ENCODE data around the gene BCAR3. TPM values are rescaled to one million over a fixed set of nuclear protein-coding genes. Genes with fewer than 3 reads are reported as not detected.
"Not testable (repeated sequence)": the region's sequence is repeated elsewhere in the genome, so short reads cannot be mapped to it uniquely, and the experiment has no call there.

The BCAR3 gene
- total RNA-seq, 2 experiments from 2014 or later, result 0.96 to 1.3 TPM

DNA sequence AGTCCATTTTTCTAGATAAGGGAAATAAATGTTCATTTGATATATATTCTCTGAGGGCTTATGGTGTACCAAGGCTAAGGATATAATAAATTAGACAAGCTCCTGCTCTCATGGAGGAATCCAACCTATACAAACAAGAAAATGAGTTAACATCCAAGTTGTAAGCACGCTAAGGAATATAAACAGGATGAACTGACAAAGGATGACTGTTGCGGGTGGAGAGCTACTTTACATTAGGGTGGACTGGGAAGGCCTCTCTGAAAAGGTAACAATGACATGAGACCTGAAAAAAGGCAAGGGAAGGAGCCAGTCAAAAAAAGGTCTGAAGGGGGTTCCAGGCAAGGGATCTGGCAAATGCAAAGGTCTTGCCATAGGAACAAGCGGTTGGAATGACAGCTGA lies 3.1 kb downstream of the BCAR3 start:
- H3K4me3 Mint-ChIP-seq, result no peak overlapping the region
- H3K27ac Mint-ChIP-seq, result no peak overlapping the region
- no peak for ATAC-seq
- H3K36me3 Mint-ChIP-seq, result no peaks in the 10 kb centered on the region
- CTCF ChIA-PET, result interaction anchor here (1.4 kb wide), 1 partner anchor 14 kb away, joined by 3 read pairs; no protein-coding TSS in a partner anchor
- DNase-seq, result no peak
- peaks cover 55% of the 10 kb centered on the region for H3K27me3 Mint-ChIP-seq
- no peaks in the 10 kb centered on the region for H3K9me3 Mint-ChIP-seq (ENCODE audit: low read depth)
- peaks cover 14% of the 10 kb centered on the region for H3K4me1 Mint-ChIP-seq

DNA sequence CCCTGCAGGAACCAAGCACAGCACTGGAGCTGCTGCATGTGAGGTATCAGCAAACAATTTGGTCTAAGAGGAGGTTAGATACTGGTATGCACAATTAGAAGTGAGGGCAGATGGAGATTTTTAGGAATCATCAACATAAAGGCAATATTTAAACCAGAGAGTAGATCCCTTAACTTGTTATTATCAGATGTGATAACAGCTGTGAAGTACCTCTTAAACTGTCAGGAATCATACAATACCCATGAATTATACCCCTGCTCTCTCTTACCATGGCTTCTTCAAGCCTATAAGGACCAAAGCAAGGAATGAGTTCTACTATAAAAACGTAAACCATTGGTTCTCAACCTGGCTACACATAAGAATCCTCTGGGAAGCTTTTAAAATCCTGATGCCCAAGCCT lies 3.9 kb downstream of the BCAR3 start:
- H3K36me3 Mint-ChIP-seq, result no peaks in the 10 kb centered on the region
- peaks cover 13% of the 10 kb centered on the region for H3K4me1 Mint-ChIP-seq
- no peak overlapping the region for H3K4me3 Mint-ChIP-seq
- no peak for ATAC-seq
- CTCF ChIA-PET, result interaction anchor here (1.1 kb wide), 1 partner anchor 136 kb away, joined by 3 read pairs; no protein-coding TSS in a partner anchor
- DNase-seq, result no peak
- H3K27ac Mint-ChIP-seq, result no peak overlapping the region
- no peaks in the 10 kb centered on the region for H3K9me3 Mint-ChIP-seq (ENCODE audit: low read depth)
- peaks cover 48% of the 10 kb centered on the region for H3K27me3 Mint-ChIP-seq

DNA sequence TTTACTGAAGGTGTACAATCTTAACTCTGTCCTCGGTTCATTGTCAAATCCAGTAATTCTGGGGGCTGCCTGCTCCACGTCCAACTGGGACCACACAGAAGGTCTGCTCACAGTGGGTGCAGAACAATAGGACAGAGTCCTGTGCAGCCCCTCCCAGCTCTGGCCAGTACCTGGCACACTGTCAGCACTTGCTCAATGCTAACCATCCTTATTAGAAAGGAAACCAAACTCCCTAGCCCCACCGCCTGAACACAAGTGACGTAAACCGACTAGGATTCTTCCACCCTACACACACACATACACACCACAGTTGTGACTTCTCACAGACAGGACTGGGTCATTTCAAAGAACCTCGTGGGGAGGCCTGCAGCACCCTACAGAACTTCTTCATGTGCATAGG lies 5.2 kb downstream of the BCAR3 start:
- DNase-seq, result no peak
- H3K4me1 Mint-ChIP-seq, result peaks cover 5% of the 10 kb centered on the region
- no peaks in the 10 kb centered on the region for H3K9me3 Mint-ChIP-seq (ENCODE audit: low read depth)
- ATAC-seq, result no peak
- peaks cover 37% of the 10 kb centered on the region for H3K27me3 Mint-ChIP-seq
- CTCF ChIA-PET, result no interaction called here
- H3K27ac Mint-ChIP-seq, result no peak overlapping the region
- H3K4me3 Mint-ChIP-seq, result no peak overlapping the region
- no peaks in the 10 kb centered on the region for H3K36me3 Mint-ChIP-seq

DNA sequence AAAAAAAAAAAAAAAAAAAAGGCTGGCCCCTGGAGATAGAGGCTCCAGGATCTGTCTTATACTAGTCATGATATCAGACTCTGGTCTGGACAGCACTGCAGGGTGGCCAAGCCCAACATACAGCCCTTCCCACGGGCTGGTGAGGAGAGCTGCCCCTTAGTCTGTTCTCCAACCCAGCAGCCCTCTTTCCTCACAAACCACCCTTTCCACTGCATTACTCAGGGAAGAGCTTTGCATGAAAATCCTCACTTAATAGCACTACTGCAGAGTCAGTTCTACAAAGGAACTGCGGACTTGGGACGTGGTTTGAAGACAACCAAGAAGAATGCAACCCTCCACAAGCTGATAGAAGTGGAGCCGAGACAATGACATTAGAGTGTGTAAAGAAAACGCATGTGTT lies 5.7 kb downstream of the BCAR3 start:
- Mint-ChIP-seq H3K9me3 (ENCODE audit: low read depth) (no peaks in the 10 kb centered on the region), H3K27ac (no peak overlapping the region), H3K36me3 (no peaks in the 10 kb centered on the region), H3K4me1 (peaks cover 5% of the 10 kb centered on the region), H3K4me3 (no peak overlapping the region), H3K27me3 (peaks cover 36% of the 10 kb centered on the region)
- CTCF ChIA-PET, result no interaction called here
- ATAC-seq (no peak), DNase-seq (no peak)

DNA sequence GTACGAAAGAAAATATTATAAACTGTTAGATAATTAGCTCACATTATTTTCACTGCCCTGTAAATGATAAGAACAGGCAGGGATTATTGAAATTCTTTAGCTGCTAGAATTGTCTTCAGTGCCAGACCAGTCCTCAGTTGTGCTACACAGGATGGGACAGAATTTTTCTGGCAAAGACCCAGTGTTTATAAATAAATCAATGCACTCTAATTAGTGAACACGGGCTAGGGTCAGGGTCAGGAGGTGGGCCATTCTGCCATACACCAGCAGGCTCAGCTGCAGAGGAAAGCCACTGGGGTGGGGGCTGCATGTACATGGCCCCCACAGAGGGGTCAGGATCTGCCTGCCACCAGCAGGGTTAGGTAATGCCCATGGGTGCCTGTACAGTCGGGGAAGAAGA lies 6.4 kb downstream of the BCAR3 start:
- no peak overlapping the region for H3K27ac Mint-ChIP-seq
- H3K9me3 Mint-ChIP-seq (ENCODE audit: low read depth), result no peaks in the 10 kb centered on the region
- H3K4me3 Mint-ChIP-seq, result no peak overlapping the region
- CTCF ChIA-PET, result no interaction called here
- no peaks in the 10 kb centered on the region for H3K36me3 Mint-ChIP-seq
- ATAC-seq, result no peak
- DNase-seq, result no peak
- peaks cover 30% of the 10 kb centered on the region for H3K27me3 Mint-ChIP-seq
- no peaks in the 10 kb centered on the region for H3K4me1 Mint-ChIP-seq

DNA sequence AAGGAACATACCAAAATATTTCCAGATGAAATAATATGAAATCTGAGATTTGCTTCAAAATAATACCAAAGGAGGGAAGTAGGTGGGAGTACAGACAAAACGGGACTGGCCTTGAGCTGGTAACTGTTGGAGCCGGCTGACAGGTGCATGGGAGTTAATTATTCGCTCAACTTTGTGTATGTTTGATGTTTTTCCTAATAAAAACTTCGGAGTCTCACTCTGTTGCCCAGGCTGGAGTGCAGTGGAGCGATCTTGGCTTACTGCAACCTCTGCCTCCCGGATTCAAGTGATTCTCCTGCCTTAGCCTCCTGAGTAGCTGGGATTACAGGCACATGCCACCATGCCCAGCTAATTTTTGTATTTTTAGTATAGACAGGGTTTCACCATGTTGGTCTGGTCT lies 7.6 kb downstream of the BCAR3 start:
- H3K9me3 Mint-ChIP-seq (ENCODE audit: low read depth); H3K4me1 Mint-ChIP-seq; CTCF ChIA-PET; DNase-seq; H3K36me3 Mint-ChIP-seq; H3K4me3 Mint-ChIP-seq; H3K27ac Mint-ChIP-seq; ATAC-seq: not testable (repeated sequence)
- peaks cover 18% of the 10 kb centered on the region for H3K27me3 Mint-ChIP-seq

DNA sequence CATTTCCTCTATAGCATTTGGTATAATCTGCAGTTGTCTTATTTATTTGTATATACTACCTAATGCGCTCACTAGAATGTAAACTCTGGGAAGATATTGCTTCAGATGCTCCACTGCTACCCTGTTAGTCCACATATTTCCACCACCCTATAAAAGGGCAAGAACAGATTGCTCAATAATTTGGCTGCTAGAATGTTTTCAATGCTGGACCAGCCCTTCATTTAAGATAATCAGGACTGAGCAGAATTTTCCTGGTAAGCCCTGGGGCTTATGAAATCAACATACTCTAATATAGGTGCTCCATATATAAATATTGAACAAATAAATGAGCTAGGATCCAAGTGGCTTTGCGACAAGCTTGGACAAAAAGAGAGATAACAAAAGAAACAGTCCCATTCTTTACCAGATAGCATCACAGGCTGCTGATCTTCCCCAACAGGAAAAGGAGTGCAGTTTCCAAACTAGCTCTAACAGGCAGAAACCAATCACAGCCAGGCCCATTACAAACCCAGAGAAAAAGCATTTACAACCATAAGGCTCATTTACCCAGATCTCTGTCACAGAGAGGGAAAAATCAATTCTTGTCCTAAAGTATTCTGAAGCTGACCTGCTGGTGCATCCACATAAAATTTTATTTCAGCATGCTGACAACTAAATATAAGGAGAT lies 8.3 kb downstream of the BCAR3 start:
- H3K27ac Mint-ChIP-seq, result no peak overlapping the region
- no peaks in the 10 kb centered on the region for H3K36me3 Mint-ChIP-seq
- CTCF ChIA-PET, result interaction anchor here (0.8 kb wide), 1 partner anchor 27 kb away, joined by 3 read pairs; no protein-coding TSS in a partner anchor
- no peak overlapping the region for H3K4me3 Mint-ChIP-seq
- H3K9me3 Mint-ChIP-seq (ENCODE audit: low read depth), result no peaks in the 10 kb centered on the region
- peaks cover 12% of the 10 kb centered on the region for H3K27me3 Mint-ChIP-seq
- no peak for DNase-seq
- ATAC-seq, result no peak
- no peaks in the 10 kb centered on the region for H3K4me1 Mint-ChIP-seq

DNA sequence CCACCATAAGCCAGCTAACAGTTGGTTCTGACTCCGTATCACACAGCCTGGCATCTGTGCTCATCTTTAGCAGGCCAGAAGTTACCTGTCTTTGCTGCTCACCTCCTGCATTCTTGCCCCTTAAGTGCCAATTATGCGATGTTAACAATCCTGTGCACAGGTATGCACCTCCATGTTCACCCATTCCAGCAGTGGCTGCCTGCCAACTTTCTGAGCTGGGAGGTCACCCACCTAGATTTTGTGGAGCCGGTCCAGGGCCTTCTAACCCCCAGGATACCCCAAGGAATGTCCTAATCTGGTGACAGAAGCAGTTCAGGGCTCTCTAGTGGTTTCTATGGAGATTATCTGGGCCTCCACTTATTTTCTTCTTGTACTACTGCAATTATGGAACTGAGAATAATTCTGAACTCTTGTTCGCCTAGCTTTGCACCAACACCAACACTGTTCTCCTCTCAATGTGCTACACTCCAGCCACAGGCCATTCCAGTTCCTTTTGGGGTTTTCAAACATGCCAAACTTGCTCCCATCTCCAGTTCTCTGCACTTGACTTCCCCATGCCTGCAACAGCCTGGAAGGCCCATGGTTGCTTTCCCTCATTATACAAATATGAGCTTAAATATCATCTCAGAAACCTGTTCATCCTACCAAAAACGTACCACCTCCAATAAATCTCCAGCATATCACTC lies 9.0 kb downstream of the BCAR3 start:
- H3K27ac Mint-ChIP-seq, result no peak overlapping the region
- H3K4me1 Mint-ChIP-seq, result no peaks in the 10 kb centered on the region
- CTCF ChIA-PET, result interaction anchor here (0.8 kb wide), 1 partner anchor 27 kb away, joined by 3 read pairs; no protein-coding TSS in a partner anchor
- ATAC-seq (no peak), DNase-seq (no peak)
- H3K4me3 Mint-ChIP-seq, result no peak overlapping the region
- no peaks in the 10 kb centered on the region for H3K36me3 Mint-ChIP-seq
- no peaks in the 10 kb centered on the region for H3K9me3 Mint-ChIP-seq (ENCODE audit: low read depth)
- H3K27me3 Mint-ChIP-seq, result peaks cover 9% of the 10 kb centered on the region

DNA sequence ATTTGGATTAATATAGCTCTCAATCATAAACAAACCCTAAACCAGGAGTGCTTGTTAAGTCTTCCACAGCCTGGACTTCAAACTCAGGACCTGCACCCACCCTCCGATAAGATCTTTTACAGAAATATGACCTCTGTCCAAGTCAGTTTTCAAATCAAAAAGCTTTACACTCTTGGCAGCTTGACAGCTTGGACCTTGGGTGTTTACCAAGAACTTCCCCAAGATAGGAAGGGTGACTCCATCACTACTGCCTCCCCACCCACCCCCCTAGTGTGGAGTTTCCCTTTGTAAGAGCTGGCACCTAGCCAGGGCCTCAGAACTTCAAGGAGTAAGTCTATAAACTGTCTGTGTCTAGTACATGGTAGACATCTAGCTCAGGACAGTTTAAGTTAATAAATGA lies 9.6 kb downstream of the BCAR3 start:
- Mint-ChIP-seq H3K4me1 (no peaks in the 10 kb centered on the region), H3K36me3 (no peaks in the 10 kb centered on the region), H3K27ac (no peak overlapping the region), H3K4me3 (no peak overlapping the region), H3K27me3 (peaks cover 3% of the 10 kb centered on the region), H3K9me3 (ENCODE audit: low read depth) (no peaks in the 10 kb centered on the region)
- CTCF ChIA-PET, result interaction anchor here (0.8 to 1.3 kb wide), 2 partner anchors 26 to 172 kb away, joined by 3 read pairs; no protein-coding TSS in a partner anchor
- no peak for DNase-seq
- ATAC-seq, result no peak

DNA sequence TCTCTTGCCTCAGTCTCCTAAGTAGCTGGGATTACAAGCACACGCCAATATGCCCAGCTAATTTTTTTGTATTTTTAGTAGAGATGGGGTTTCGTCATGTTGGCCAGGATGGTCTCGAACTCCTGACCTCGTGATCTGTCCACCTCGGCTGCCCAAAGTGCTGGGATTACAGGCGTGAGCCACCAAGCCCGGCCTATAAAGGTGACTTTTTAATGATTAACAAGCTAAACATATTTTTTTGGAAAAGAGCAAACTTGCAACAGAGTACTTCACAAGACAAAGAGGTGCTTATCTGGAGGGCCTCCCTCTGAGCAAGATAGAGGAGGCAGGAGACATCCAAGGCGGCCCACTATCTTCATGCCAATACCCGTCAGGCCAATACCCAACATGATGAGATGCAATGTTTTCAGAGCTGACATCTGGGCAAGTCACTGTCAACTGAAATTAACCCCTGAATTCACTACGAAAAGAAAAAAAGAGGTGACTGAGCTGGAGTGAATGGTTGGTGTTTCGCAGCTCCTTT lies 10.5 kb downstream of the BCAR3 start:
- no peaks in the 10 kb centered on the region for H3K9me3 Mint-ChIP-seq (ENCODE audit: low read depth)
- H3K27ac Mint-ChIP-seq, result no peak overlapping the region
- H3K36me3 Mint-ChIP-seq, result no peaks in the 10 kb centered on the region
- no peak for DNase-seq
- ATAC-seq, result no peak
- H3K4me1 Mint-ChIP-seq, result no peaks in the 10 kb centered on the region
- no peak overlapping the region for H3K4me3 Mint-ChIP-seq
- CTCF ChIA-PET, result interaction anchor here (1.3 kb wide), 1 partner anchor 173 kb away, joined by 3 read pairs; no protein-coding TSS in a partner anchor
- peaks cover 3% of the 10 kb centered on the region for H3K27me3 Mint-ChIP-seq

DNA sequence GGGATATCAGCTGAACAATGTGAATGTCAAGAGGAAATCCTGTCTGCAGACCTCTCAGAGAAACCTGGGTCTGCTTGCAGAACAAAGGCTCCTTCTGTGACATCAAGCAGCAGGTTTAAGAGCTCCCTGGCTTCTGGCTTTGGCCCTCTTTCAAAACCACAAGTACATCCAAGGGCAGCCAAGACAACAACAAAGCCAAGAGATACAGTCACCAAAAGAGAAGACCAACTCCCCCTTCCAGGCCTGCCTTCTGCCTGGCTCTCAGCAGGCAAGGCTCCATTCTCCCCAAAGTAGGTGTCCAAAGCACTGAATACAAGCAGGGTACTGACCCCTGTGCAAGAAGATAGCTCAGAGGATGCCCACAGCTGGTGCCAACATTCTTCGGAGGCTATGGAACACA lies 11.5 kb downstream of the BCAR3 start:
- H3K36me3 Mint-ChIP-seq, result no peaks in the 10 kb centered on the region
- DNase-seq, result no peak
- peaks cover 3% of the 10 kb centered on the region for H3K27me3 Mint-ChIP-seq
- no peak overlapping the region for H3K27ac Mint-ChIP-seq
- no peak for ATAC-seq
- no peak overlapping the region for H3K4me3 Mint-ChIP-seq
- CTCF ChIA-PET, result interaction anchor here (1.6 kb wide), 1 partner anchor 145 kb away, joined by 5 read pairs; no protein-coding TSS in a partner anchor
- H3K4me1 Mint-ChIP-seq, result no peaks in the 10 kb centered on the region
- H3K9me3 Mint-ChIP-seq (ENCODE audit: low read depth), result no peaks in the 10 kb centered on the region

DNA sequence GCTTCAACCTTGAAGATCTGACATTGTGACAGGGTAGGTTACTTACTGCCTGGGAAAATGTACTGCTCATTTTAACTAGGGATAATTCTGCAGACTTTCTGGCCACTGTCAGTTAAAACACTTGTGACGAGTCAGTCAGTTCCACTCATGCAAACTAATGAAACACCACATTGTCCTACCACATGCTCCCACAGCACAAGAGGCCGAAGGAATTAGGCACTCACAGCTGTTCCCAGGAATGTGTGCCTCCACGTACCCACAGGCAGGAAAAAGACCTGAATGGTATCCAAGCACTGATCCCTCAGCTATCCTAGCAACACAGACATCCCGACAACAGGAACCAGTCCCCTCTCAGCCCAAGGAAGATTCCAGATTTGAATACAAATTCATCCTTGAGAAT lies 12.3 kb downstream of the BCAR3 start:
- no peaks in the 10 kb centered on the region for H3K9me3 Mint-ChIP-seq (ENCODE audit: low read depth)
- no peaks in the 10 kb centered on the region for H3K36me3 Mint-ChIP-seq
- DNase-seq, result no peak
- CTCF ChIA-PET, result interaction anchor here (1.1 to 1.6 kb wide), 2 partner anchors 40 to 145 kb away, joined by 3 to 5 read pairs; no protein-coding TSS in a partner anchor
- H3K27ac Mint-ChIP-seq, result no peak overlapping the region
- no peaks in the 10 kb centered on the region for H3K4me1 Mint-ChIP-seq
- ATAC-seq, result no peak
- peaks cover 3% of the 10 kb centered on the region for H3K27me3 Mint-ChIP-seq
- no peak overlapping the region for H3K4me3 Mint-ChIP-seq

DNA sequence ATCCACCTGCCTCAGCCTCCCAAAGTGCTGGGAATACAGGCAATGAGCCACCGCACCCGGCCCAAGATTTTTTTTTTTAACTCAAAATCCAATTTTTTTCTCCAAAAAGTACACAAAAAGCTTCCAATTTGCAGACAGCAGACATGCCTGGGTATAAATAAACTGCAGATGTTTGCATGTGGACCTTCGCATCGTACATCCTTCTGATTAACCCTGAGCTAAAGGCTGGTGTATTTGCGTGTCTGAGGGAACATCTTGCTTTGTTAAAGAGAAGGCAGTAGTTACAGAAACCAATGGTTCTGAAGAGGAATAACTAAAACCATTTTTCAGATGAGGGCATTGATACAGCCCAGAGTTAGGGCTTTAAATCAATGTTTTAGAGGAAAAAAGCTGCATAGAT lies 12.7 kb downstream of the BCAR3 start:
- CTCF ChIA-PET, result interaction anchor here (1.1 kb wide), 1 partner anchor 39 kb away, joined by 3 read pairs; no protein-coding TSS in a partner anchor
- H3K27ac Mint-ChIP-seq, result no peak overlapping the region
- DNase-seq (no peak), ATAC-seq (no peak)
- no peaks in the 10 kb centered on the region for H3K36me3 Mint-ChIP-seq
- no peaks in the 10 kb centered on the region for H3K9me3 Mint-ChIP-seq (ENCODE audit: low read depth)
- H3K27me3 Mint-ChIP-seq, result peaks cover 3% of the 10 kb centered on the region
- H3K4me3 Mint-ChIP-seq, result no peak overlapping the region
- H3K4me1 Mint-ChIP-seq, result no peaks in the 10 kb centered on the region

DNA sequence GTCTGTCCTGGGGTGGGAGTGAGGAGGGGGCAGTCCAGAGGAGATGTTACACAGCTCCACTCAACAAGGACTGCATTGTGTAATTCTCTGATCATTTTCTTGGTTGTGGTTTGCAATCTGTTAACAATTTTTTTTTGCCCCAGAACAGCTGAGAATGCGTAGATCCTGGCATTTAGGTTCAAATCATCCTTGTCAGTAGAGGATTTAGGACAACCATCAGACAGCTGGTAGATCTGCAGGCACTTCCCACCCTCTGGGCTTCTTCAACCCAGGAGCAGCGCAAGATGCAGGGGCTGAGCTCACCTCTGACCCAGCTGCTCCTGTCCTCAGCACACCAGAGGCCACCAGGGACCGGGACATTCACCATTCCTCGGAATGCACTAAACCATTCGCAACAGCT lies 13.5 kb downstream of the BCAR3 start:
- Mint-ChIP-seq H3K27me3 (peaks cover 3% of the 10 kb centered on the region), H3K27ac (no peak overlapping the region), H3K36me3 (no peaks in the 10 kb centered on the region), H3K4me3 (no peak overlapping the region), H3K9me3 (ENCODE audit: low read depth) (no peaks in the 10 kb centered on the region), H3K4me1 (no peaks in the 10 kb centered on the region)
- CTCF ChIA-PET, result interaction anchor here (0.7 kb wide), 1 partner anchor 438 kb away, joined by 3 read pairs; no protein-coding TSS in a partner anchor
- DNase-seq, result no peak
- ATAC-seq, result no peak
